Fibroblast of pulmonary artery (primary cell): ENCODE data around the gene GHRL.
A peak's percentile ranks its signal among the peaks of the same experiment; 100 is the strongest.
"Not testable (repeated sequence)": the region's sequence is repeated elsewhere in the genome, so short reads cannot be mapped to it uniquely, and the experiment has no call there.

Experiments used
- DNase-seq: peaks from one replicate; pipeline ENCODE4 v3.0.0-alpha.2; 2010; ENCODE audit warnings: low read depth
- H3K4me3 ChIP-seq: replicated peaks from 2 replicates; pipeline ENCODE4 v1.5.1; 2011; ENCODE audit warnings: low read depth, mild to moderate bottlenecking, control low read depth, low read length, moderate library complexity
- CTCF ChIP-seq: IDR thresholded peaks from 2 replicates; pipeline ENCODE4 v1.5.1; 2011; ENCODE audit warnings: mild to moderate bottlenecking, control low read depth, low read length, inconsistent platforms; ENCODE audit errors: missing control alignments

Gene GHRL

GRCh38 chr3:10278501-10278900, 14.2 kb downstream of the GHRL start:
- TF ChIP-seq CTCF, result no peak
- no peak overlapping the region for H3K4me3 ChIP-seq
- no peak for DNase-seq

GRCh38 chr3:10277115-10277625, 15.6 kb downstream of the GHRL start:
- H3K4me3 ChIP-seq, result no peak overlapping the region
- no peak for TF ChIP-seq CTCF
- no peak for DNase-seq

DNA sequence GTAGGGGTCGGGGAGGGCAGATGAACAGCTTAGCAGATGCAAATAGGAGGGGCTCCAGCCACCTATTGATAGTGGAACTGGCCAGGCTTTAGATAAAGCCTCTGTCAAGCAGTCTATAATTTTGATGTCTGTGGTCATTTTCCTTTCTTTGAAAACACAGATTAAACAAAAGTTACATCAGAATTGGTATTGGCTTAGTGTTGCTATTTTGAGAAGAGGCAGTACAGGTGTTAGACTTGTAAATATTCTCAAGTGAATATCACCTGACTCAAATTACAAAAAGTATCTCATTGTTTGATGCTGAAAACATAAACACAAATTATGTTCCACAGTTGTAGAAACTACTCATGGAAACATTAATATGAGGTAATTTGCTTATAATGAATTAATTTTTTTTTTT, 18.1 kb downstream of the GHRL start:
- TF ChIP-seq CTCF, result no peak
- no peak for DNase-seq
- H3K4me3 ChIP-seq, result no peak overlapping the region

DNA sequence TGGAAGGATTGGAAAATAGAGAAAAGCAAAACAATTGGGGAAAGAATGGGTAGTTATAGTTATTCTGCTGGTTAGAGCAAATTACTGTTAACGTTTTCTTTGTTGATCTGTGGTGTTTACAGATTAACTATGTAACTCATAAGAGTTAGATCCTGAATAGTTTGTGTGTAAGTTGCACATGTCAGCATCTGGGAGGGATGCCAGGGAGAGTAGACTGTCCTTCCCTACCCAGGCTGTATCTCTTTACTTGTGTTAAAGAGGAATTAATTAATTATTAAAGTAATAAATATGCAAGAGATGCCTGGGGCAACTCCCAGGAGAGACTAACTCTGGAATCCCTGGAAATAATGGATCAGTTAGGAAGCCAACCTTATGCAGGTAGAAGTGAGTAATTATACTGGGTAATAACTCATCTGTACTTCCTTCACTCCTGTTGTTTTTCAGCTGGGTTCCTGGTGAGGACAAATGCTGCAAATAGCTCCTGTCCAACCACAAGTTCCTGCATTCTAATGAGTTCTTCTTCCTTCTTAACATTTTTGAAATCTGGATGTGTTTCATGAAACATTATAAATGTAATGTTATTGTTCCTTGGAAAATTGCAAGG, 18.9 kb downstream of the GHRL start:
- H3K4me3 ChIP-seq, result no peak overlapping the region
- peak; percentile 25 for DNase-seq
- TF ChIP-seq CTCF, result no peak

DNA sequence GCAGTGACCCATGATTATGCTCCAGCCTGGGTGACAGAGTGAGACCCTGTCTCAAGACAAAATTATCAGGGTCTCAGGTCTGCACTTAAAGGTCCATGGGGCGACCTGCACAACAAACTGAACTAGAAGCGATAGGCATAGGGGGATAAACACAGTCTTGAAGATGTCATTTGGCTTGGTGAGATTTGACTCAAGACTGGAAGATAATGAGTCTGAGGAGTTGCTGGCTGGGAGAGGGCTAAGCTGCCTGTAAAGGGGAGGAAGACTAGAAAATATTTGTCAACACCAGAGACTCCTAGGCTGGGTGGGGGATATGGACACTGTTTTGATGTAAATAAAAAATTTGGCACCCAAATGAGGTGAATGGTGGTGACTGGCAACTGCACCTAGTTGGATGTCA, 19.8 kb downstream of the GHRL start:
- H3K4me3 ChIP-seq, result no peak overlapping the region
- DNase-seq, result no peak
- TF ChIP-seq CTCF, result no peak

GRCh38 chr3:10272476-10272875, 20.3 kb downstream of the GHRL start:
- not testable (repeated sequence) for H3K4me3 ChIP-seq, DNase-seq

DNA sequence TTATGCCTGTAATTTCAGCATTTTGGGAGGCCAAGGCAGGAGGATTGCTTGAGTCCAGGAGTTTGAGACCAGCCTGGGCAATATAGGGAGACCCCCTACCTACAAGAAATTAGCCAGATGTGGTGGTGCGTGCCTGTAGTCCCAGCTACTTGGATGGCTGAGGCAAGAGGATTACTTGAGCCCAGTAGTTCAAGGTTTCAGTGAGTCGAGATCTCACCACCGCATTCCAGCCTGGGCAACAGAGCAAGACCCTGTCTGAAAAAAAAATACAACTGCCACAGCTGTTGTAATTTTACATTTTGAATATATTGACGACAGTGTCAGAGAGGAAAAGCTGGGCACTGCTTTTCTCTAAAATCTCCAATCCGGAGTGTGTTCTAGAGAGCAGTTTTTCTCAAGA, 23.3 kb downstream of the GHRL start:
- no peak for TF ChIP-seq CTCF
- no peak overlapping the region for H3K4me3 ChIP-seq
- DNase-seq, result no peak
